HG03520 (cell line): Measurements from ENCODE around the gene GPI.

ENCODE experiments used
- ATAC-seq: cut with Tn5 transposase; IDR thresholded peaks from one replicate; pipeline ENCODE4 v1.9.1; 2021; ENCODE audit warnings: mild to moderate bottlenecking, moderate library complexity; ENCODE audit not compliant: unreplicated experiment

Gene GPI

DNA sequence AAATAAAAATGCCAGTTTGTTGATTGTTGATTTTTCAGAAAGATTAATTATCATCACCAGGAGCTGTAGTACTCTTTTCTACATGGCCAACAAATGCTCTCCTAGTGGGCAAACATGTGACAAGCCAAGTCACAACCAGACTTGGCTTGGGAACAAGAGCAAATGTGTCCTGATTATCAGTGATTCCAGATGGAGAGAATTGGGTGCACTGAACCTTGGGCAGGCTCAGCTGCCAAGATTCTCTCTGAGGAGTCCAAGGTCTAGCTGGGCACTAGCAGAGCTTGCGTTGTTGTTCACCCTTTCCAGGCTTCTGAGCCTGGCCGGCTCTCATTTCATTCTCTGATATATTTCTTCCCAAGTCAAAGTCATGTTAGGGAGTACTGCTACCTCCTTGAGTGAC is 27.3 kb upstream of the GPI start:
- no peak for ATAC-seq

DNA sequence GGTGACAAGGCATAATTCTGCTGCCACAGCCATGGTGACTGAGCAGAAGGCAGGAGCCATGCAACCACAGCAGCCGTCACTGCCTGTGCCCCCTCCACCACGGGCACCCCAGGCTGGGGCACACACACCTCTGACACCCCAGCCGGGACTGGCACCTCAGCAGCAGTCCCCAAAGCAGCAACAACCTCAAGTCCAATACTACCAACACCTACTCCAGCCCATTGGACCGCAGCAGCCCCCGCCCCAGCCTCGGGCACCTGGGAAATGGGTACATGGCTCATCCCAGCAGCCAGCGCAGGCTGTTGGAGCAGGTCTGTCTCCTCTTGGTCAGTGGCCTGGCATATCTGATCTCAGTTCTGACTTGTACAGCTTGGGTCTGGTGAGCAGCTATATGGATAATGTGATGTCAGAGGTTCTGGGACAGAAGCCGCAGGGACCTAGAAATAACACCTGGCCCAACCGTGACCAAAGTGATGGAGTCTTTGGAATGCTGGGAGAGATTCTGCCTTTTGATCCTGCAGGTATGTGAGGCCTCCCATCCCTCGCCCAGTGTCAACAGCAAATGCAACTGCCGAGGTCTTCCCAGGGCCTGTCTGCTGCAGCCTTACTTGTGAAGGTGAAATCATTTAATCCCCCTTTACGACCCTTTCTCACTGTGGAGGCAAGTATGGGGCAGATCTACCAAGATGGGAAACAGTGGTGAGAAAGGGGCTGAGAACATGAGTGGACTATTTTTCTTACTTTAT is 22.9 kb upstream of the GPI start:
- ATAC-seq, result no peak

DNA sequence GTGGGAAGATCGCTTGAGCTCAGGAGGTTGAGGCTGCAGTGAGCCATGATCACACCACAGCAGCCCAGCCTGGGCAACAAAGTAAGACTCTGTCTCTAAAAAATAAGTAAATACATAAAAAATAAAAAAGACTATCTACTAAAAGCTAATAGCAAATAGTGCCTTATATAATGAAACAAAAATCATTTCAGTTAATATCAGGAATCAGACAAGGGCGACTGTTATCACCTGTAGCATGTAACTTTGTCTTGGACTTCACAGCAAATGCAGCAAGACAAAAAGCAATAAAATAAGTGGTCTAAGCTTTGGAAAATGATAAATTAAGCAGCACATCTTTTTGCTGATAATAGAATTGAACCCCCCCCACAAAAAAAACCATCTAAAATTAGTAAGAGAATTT is 21.2 kb upstream of the GPI start:
- no peak for ATAC-seq

DNA sequence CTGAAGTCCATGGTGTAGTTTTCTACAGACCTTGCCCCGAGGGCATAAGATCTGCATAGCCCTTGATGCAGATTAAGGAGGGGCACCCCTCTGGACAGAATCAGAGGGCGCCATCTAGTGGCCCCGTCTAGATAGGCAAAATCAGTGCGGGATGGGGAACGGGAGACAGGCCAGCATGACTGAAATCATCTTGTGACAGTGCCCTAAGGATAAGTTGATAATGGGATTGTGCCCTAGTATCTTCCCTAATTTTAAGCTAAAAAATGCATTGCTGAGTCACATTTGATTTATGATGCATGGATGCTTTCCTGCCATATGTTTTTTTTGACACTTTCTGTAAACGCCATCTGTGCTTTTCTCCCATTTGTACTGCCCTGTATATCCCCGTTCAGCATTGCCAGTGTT is 19.0 kb upstream of the GPI start:
- no peak for ATAC-seq

DNA sequence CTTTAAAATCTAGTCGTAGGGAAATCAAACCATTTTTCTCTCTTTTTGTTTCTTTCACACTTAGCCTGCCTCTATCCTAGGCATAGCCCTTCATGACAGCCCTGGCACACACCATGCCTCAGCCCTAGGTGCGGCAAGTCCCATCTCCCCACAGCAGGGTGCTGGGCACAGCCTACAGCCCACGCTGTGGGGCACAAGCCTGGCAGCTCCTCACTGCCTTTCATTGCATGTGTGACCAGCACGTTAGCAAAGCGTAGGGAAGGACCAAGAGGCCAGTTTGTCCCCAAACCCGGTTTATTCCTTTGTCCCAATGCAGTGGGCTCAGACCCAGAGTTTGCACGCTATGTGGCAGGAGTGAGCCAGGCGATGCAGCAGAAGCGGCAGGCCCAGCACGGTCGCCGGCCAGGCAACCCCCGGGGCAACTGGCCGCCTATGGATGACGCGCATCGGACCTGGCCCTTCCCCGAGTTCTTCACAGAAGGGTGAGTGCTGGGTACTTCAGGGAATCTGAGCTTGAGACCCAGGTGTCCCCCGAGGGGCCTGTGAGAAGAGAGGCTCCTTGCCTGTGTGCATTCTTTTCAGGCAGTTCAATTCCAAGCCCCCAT is 17.3 kb upstream of the GPI start:
- ATAC-seq, result no peak

DNA sequence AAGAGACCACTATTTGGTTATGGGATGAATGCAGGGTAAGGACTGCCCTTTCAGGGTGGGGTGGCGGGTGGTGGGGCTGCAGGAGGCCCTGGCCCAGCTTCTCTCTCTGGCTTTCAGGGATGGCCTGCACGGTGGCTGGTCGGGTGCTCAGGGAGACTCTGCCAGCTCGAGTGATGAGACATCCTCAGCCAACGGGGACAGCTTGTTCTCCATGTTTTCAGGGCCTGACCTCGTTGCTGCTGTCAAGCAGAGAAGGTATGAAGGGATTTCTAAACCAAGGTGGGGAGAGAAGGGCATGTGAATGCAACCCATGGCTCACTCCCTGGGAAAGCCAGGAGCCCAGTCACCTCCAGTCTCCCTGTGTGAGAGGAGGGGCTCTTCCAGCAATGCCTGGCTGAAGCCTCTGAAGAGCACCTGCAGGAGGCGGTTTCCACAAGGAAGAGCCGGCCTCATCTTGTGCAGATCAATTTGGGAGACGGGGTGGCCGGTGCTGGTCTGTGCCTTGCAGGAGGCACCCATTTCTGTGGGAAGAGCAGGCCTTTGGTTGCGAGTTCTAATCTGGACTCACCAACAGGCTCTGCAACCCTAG is 16.0 kb upstream of the GPI start:
- no peak for ATAC-seq

DNA sequence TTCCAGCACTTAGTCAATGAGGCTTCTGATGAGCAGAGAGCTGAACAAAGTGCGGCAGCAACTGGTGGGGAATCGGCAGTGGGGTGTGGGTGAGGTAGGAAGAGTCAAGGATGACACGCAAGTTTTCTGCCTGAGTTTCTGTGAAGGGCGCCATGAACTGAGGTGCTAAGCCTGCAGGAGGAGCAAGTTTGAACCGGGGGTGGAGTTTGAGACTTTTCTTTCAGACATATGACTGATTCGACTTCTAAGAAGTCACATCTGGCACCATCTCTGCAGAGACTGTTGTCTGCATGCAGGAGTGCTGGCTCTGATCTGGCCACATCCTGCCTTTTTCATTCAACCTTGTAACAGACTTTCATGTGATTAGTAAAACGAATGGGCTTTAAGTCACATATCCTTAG is 14.8 kb upstream of the GPI start:
- ATAC-seq, result no peak

DNA sequence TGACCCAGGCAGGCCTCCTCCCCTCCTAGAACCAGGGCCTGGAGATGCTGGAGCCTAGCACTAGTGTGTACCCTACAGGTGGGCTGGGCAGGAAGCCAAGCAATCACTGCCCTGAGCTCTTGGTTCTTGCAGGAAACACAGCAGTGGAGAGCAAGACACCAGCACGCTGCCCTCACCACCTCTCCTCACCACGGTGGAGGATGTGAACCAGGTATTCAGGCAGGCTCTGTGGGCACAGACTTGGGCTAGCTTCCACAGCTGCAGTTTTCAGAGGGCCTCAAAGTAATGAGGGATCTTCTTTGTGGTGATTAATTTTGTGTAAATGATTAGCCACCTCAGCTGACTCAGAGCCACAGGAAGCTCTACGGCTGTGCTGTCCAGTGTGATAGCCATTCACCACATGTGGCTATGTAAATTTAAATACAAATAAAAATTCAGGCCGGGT is 13.6 kb upstream of the GPI start:
- ATAC-seq, result no peak

DNA sequence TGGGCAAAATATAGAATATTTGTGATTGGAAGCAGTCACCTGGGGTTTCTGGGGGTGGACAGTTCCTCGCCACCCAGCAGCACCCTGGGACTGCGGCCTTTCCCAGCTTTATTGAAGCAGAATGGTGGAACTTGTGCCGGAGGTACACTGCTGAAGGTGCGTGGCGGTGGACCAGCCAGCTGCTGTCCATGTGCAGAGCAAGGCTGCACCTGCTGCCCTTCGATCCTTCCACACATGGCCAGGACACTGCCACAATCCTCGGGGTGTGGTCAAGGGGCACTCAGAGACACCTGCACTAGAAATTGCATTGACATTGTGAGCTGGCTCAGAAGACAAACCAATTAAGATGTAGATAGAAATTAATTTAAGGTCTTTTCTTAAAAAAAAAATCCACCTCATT is 11.4 kb upstream of the GPI start:
- ATAC-seq, result no peak

DNA sequence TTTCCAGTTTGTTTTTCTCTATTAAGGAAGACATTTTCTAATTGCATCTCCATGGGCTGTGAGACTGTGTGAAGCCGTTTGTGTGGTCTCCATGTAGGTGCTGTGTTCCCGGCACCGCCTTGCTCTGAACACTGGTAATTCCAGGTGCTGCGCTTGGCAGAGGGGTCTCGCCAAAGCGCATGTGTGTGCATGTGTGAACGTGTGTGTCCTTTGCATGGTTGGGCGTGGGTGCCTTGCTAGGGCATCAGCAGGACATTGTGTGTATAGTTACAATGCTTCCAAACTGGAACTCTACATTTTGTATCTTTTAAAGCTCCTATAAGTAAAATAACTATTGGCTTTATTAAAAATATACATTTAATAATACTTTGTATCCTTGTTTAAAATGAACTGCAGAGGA is 9.8 kb upstream of the GPI start:
- no peak for ATAC-seq

DNA sequence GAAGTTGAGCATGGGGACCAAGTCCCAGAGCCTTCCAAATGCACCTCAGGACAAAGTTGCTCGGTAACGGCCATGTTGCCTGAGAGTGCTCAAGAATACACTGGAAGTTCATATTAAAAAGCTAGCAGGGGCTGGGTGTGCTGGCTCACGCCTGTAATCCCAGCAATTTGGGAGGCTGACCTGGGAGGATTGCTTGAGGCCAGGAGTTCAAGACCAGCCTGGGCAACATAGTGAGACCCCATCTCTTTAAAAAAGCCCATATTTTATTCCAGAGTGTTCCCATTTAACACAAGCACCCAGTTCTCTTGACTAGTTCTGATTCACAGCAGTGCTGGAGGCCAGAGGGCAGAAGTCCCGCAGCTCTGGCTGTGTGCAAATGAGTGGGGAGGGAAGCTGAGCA is 8.1 kb upstream of the GPI start:
- no peak for ATAC-seq

DNA sequence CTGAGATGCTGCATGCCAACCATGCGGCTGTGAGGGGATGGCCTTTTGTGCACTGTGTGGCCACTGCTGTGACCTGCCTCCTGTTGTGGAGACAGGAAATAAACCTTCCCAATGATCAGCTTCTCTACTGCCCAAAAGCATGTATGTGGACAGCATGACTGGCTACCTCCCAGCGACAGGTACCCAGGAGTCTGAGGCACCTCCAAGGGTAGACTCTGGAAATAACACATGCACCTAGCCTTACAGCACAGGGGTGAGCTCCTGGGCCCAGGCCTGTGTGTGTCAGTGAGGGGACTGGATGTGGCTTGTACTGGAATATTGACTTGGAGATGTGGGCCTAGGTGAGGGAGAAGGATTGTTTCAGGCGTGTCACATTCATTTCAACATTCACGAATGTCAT is 7.6 kb upstream of the GPI start:
- ATAC-seq, result no peak

DNA sequence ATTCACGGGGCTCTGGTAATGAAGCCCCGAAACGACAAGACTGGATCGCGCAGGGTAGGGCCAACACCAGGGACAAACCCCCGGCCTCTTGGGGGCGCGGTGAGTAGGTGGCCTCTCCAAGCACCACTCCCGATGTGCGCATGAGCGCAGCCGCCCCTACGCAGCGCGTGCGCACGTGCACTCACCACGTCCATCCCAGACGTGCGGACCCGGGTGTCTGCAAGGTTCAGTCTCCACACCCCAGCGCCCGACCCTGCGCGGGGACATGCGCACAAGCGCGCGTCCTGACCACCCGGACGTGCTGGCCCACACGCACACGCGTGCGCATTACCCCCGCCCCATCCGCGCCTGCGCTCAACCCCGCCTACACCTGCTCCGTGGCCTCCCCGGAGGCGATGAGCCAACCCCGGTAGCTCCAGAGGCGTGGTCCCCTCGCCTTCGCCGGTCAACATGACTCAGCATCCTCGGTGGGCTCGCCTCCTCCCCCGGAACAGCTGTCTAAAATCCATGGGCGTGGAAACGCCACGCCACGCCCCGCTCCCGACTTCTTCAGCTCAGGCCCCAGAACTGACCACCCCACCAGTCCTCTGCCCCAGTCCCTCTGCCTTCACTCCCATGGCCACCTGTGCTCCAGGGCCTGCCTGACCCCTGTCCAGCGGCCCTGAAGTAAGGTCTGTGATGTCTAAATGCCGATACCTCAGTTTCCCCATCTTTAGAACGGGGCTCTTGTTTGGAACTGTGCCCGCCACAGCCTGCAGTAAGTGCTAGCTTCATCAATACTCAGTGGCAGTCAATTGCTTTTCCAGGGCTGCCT is 5.6 kb upstream of the GPI start:
- ATAC-seq, result peak; percentile 91

DNA sequence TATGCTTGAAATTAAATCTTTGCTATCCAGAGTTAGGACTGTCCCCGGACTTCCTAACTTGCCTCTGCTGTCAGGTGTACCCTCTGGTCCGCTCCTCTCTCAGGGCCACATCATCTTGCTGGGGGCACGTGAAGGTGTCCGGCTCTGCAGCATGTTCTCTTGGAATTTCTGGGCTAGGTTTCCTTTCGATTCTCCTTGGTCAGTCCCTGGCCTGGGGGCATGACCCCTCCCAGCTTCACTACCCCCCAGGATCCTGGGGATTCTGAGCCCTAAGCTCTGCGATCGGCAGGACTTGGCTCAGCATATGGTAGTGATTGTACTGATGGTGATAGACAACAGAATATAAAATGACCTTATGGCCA is 5.1 kb upstream of the GPI start:
- ATAC-seq, result no peak

DNA sequence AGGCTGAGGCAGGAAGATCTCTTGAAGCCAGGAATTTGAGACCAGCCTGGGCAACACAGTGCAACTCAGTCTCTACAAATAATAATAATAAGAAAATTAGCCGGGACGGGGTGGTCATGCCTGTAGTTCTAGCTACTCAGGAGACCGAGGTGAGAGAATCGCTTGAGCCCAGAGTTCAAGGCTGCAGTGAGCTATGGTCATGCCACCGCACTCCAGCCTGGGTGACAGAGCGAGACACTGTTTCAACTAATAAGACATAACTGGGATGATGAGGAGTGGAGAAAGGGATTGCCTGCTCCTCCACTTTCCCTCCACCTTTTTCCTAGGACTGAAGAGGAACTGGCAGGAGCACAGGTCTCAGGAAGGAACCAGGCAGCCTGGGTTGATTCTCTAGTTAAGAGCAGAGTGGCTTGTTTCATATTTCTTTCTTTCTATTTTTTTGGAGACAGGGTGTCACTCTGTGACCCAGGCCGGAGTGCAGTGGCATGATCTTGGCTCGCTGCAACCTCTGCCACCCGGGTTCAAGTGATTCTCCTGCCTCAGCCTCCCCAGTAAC is 4.6 kb upstream of the GPI start:
- ATAC-seq, result no peak

DNA sequence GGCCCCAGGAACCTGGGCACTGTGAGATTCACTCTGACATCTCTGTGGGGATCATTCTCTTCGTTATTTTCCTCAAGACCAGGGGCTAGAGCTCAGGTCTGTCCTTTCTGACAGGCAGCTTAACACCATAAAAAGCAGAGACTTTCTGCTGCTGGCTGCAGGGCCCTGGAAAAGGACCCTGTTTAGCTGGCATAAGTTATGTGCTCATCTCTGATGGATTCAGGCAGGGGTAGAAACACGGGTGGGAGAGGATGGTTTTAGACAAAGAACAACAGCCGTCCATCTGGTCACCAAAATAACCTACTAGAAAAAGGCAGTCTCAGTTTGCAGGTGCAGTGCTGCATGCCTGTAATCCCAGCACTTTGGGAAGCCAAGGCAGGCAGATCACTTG is 2.3 kb upstream of the GPI start:
- ATAC-seq, result no peak

DNA sequence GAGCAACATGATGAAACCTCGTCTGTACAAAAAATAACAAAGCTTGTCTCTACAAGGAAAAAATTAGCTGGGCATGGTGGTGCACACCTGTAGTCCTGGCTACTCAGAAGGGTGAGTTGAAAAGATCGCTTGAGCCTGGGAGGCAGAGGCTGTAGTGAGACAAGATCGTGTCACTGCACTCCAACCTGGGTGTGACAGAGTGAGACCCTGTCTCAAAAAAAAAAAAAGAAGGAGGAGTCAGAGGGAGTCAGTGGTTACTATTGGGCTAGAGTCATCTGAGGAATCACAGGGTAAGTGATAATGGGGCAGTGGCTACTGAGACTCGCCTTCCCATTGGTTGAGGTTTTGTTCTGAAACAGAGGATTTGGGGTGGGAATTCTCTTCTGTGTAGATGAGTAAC is 1.9 kb upstream of the GPI start:
- ATAC-seq, result no peak

DNA sequence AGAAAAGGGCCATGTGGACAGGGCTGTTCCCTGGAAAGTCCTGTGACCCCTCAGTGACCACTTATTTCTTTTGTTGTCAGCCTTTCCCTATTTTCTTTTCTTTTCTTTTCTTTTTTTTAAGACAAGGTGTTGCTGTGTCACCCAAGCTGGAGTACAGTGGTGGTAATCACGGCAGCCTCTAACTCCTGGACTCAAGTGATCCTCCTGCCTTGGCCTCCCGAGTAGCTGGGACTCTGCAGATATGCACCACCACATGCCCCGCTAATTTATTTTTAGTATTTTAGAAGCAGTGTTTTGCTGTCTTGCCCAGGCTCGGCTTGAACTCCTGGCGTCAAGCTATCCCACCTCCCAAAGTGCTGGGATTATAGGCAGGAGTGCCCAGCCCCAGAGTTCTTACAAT is 1.1 kb upstream of the GPI start:
- ATAC-seq, result no peak

DNA sequence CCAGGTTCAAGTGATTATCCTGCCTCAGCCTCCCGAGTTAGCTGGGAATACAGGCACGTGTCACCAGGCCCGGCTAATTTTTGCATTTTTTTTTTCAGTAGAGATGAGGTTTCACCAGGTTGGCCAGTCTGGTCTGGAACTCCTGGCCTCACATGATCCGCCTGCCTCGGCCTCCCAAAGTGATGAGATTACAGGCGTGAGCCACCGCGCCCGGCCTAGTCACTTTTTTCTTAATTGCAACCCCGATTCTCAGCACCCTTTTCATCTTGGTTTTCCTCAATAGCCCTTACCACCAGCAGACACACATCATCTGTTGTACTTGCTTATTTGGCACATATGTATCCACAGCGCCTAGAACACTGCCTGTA is 550 bp upstream of the GPI start:
- ATAC-seq, result no peak

DNA sequence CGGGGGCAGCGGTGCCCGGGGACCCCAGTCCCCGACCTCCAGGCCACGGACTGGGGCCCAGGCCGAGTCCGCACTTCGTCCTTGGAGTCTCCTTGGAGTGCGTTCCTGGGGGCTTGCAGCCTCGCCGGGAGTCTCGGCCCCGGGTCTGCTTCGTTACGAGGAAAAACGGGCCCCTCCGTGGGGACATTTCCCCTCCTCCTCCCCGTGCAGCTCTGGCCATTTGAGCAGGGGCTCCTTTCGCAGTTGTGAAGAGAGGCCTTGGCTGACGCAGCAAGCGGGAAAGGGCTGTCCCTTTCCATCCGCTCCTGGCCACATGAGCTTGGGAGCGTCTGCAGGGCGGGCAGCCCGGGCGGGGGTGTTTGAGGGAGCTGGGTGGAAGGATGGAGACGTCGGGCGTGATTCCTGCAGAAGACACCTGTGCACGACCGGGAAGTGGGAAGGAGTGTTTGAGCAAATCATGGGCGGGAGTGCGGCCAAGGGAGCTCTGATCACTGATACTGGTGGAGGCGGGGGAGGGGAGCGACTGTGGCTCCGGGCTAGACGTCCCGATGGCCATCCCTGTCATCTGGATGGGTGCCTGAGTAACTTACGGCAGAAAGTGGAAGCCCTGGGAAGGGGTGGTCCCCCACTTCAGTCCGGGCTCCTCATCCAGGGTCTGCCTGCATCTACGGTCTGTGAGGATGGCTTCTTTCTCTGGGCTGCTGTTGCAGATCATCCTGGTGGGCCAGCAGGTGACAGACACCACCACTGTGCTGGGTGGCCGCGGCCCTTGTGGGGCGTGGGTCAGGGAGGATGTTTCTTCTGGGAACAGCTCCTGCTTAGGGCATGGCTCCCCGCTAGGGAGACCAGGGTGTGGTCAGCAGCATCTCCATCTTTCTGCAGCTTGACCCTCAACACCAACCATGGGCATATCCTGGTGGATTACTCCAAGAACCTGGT is 736 bp downstream of the GPI start:
- ATAC-seq, result no peak
